HG03039 (cell line): Measurements from ENCODE around the gene HAL.
"Not testable (repeated sequence)": the region's sequence is repeated elsewhere in the genome, so short reads cannot be mapped to it uniquely, and the experiment has no call there.

Experiments
- ATAC-seq: cut with Tn5 transposase; IDR thresholded peaks from one replicate; pipeline ENCODE4 v1.9.1; 2021; ENCODE audit warnings: mild to moderate bottlenecking, moderate library complexity; ENCODE audit not compliant: unreplicated experiment

Gene HAL

GRCh38 chr12:95978351-95978750 lies 17.8 kb downstream of the HAL start:
- ATAC-seq = no peak

- ATAC-seq = no peak
Observed at GRCh38 chr12:95977764-95978305, 18.3 kb downstream of the HAL start.

- no peak for ATAC-seq
Observed at GRCh38 chr12:95976416-95976832, 19.7 kb downstream of the HAL start.

GRCh38 chr12:95975491-95975890 lies 20.7 kb downstream of the HAL start:
- ATAC-seq = no peak

GRCh38 chr12:95974358-95974757 lies 21.8 kb downstream of the HAL start:
- no peak for ATAC-seq

- no peak for ATAC-seq
Observed at GRCh38 chr12:95972832-95973456, 23.2 kb downstream of the HAL start.

- no peak for ATAC-seq
Observed at GRCh38 chr12:95970905-95971304, 25.2 kb downstream of the HAL start.

- not testable (repeated sequence) for ATAC-seq
Observed at GRCh38 chr12:95969116-95969515, 27.0 kb downstream of the HAL start.

- ATAC-seq = no peak
Observed at GRCh38 chr12:95967301-95967700, 28.8 kb downstream of the HAL start.

- no peak for ATAC-seq
Observed at GRCh38 chr12:95966287-95966870, 29.8 kb downstream of the HAL start.

GRCh38 chr12:95963096-95963495 lies 33.0 kb downstream of the HAL start:
- no peak for ATAC-seq

GRCh38 chr12:95962222-95962621 lies 33.9 kb downstream of the HAL start:
- ATAC-seq = no peak

- ATAC-seq = no peak
Observed at GRCh38 chr12:95960241-95960640, 35.9 kb downstream of the HAL start.

GRCh38 chr12:95959107-95959506 lies 37.0 kb downstream of the HAL start:
- no peak for ATAC-seq

- no peak for ATAC-seq
Observed at GRCh38 chr12:95956557-95957145, 39.5 kb downstream of the HAL start.

GRCh38 chr12:95955549-95956159 lies 40.5 kb downstream of the HAL start:
- ATAC-seq = no peak

GRCh38 chr12:95953000-95953399 lies 43.1 kb downstream of the HAL start:
- ATAC-seq = no peak

GRCh38 chr12:95951515-95951914 lies 44.6 kb downstream of the HAL start:
- ATAC-seq = no peak

GRCh38 chr12:95949477-95950206 lies 46.5 kb downstream of the HAL start:
- no peak for ATAC-seq

GRCh38 chr12:95944108-95944704 lies 51.9 kb downstream of the HAL start:
- ATAC-seq = no peak

GRCh38 chr12:95943330-95943842 lies 52.8 kb downstream of the HAL start, which contains the start of gene AMDHD1:
TSS of gene AMDHD1 (plus strand) at chr12:95943331. CDS start at chr12:95943399, 68 bp downstream.
- ATAC-seq = peak; percentile 45
